Suprapubic skin (tissue), 3 donors: ENCODE data around the gene IRS2.

ENCODE experiments used
- POLR2A ChIP-seq, 2 donors: fragments of 450-650 bp; IDR thresholded peaks; one replicate each; pipeline ENCODE4 v1.6.1; 2017; ENCODE audit warnings: antibody characterized with exemption in 2 of 2, mild to moderate bottlenecking in 2 of 2, moderate library complexity in 2 of 2
- TF ChIP-seq, protein P1 (sequence below), 2 donors: fragments of 200-600 bp in 1 of 2; fragments of 450-650 bp in 1 of 2; sonication (generic) in 1 of 2; IDR thresholded peaks; one replicate each; pipeline ENCODE4 v1.5.1; 2016 to 2019; ENCODE audit warnings: antibody characterized with exemption in 2 of 2, mild to moderate bottlenecking in 1 of 2, moderate library complexity in 1 of 2

DNA sequence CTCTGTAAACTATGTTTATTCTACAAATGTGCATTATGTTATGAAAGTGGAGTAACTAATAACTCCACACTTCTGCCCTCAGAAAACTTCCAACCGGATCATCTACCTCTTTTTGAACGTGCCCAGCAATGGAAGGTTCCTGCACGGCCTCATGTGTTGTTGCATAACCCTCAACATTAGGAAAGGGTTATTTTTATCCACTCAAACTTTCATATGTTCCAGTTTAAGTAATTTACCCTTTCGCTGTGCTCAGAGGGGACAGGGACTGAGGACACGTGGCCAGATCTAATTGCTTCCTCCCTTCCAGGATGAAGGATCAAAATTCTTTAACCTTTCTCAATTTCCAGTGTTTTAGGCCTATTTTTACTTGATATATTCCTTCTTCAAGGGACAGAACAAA is 29.6 kb downstream of the IRS2 start:
- TF ChIP-seq, protein P1, sequence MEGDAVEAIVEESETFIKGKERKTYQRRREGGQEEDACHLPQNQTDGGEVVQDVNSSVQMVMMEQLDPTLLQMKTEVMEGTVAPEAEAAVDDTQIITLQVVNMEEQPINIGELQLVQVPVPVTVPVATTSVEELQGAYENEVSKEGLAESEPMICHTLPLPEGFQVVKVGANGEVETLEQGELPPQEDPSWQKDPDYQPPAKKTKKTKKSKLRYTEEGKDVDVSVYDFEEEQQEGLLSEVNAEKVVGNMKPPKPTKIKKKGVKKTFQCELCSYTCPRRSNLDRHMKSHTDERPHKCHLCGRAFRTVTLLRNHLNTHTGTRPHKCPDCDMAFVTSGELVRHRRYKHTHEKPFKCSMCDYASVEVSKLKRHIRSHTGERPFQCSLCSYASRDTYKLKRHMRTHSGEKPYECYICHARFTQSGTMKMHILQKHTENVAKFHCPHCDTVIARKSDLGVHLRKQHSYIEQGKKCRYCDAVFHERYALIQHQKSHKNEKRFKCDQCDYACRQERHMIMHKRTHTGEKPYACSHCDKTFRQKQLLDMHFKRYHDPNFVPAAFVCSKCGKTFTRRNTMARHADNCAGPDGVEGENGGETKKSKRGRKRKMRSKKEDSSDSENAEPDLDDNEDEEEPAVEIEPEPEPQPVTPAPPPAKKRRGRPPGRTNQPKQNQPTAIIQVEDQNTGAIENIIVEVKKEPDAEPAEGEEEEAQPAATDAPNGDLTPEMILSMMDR (IDR thresholded peaks at IDR 0.05): no peak
- no peak for TF ChIP-seq POLR2A (IDR thresholded peaks at IDR 0.05)
